Measurements from ENCODE around the gene BIRC6.
"Not testable (repeated sequence)": the region's sequence is repeated elsewhere in the genome, so short reads cannot be mapped to it uniquely, and the experiment has no call there.

BIRC6 gene

GRCh38 chr2:32624812-32625211 lies 268.0 kb downstream of the BIRC6 start:
- no peak for DNase-seq

GRCh38 chr2:32626639-32627221 lies 269.9 kb downstream of the BIRC6 start:
- DNase-seq, result no peak

GRCh38 chr2:32627441-32627813 lies 270.6 kb downstream of the BIRC6 start:
- no peak for DNase-seq

DNA sequence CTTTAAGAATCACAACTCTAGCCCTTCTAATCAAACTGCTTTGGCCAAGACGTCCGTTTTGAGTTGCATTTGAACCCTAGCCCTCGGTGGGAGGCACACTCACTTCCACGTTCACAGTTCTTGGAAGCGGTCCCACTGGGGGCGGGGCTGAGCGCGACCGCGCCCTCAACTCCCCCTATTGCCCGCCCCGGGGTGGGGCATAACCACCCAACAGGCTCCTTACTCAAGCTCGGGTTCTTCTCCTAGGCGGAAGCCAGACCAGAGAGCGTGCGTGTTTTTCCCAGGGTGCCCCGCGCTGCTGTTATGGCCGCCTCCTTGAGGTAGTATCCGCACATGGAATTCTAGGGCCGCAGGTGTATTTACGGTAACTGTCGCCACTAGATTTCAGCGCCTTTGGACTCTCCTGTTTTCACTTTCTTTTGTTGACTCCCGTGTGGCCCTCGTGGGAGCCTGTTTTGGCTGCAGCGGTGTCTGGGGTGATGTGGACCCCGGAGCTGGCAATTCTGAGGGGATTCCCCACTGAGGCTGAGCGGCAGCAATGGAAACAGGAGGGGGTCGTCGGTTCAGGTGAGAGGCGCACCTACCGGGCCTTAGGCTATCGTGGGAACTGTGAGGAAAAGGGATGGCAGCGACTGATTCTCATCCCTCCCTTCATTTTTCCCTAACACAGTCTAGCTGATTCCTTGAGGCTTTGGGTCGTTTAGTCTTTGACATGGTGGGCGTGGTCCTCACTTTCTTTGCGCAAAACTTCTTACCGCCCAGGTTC lies 271.2 kb downstream of the BIRC6 start, which contains the start of gene TTC27:
TSS of gene TTC27 (plus strand) at position 237 of the 766 bp plus-strand sequence. CDS start at position 480, 243 bp downstream.
- peak; percentile 94 to 96 for DNase-seq

DNA sequence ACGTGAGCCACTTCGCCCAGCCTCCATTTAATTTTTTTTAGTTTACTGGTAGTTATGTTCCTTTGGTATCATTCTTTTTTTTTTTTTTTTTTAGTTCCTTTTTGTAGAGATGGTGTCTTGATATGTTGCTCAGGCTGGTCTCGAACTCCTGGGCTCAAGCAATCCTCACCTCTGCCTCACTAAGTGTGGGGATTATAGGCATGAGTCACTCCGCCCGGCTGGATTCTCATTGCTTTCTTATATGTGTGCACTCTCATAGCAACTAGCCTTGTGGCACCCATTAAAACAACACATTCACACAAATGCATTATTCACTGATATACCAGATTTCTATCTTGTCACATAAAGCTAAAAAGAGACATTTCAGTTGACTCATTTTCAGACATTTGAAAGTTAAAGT lies 275.3 kb downstream of the BIRC6 start:
- no peak for DNase-seq

- no peak for DNase-seq
Observed at GRCh38 chr2:32633040-32633439, 276.2 kb downstream of the BIRC6 start.

- DNase-seq, result not testable (repeated sequence)
Observed at GRCh38 chr2:32638548-32638947, 281.7 kb downstream of the BIRC6 start.

DNA sequence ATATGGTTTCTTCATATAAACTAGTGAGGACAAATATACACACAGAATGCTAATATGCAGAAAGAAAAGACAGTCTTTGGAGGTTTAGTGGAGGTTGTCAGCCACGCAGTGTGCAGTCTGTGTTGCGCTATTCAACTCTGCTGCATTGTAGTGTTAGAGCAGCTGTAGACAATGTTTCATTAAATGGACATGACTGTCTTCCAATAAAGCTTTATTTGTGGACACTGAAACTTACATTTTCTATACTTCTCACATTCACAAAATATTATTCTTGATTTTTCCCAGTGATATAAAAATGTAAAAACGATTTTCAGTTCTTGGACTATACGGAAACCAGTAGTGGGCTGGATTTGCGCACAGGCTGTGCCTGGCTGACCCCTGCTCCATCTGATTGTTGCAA lies 284.4 kb downstream of the BIRC6 start:
- DNase-seq, result no peak

GRCh38 chr2:32647180-32647651 lies 290.4 kb downstream of the BIRC6 start:
- no peak for DNase-seq

DNA sequence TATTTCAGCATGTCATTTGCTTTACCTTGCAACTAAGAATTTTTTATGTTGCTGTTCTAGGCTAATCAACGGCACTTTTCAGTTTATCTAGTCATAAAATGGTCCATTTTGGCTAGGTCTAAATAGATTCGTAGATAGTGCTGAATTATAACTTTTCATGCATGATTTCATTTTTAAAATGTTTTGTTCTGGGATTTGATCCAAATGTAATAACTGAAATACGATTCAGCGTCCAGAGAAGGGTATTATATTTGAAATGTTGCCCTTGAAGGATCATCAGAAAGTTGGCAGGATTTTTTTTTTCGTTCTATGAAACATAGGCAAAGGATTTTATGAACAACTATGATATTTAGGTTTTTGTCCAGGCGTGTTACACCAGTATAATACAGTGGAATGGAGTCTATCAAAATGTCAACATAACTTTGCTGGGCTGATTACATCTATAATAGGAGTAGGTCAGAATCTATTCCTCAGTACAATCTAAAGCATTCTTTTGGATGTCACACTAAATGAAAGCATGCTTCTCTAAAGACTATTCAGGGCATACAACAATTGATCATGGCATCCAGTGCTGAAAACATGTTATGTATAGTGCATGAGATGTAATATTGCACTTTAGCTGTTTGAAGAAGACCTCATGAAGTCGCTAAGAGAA lies 295.9 kb downstream of the BIRC6 start:
- no peak for DNase-seq

- no peak for DNase-seq
Observed at GRCh38 chr2:32656069-32656468, 299.2 kb downstream of the BIRC6 start.

DNA sequence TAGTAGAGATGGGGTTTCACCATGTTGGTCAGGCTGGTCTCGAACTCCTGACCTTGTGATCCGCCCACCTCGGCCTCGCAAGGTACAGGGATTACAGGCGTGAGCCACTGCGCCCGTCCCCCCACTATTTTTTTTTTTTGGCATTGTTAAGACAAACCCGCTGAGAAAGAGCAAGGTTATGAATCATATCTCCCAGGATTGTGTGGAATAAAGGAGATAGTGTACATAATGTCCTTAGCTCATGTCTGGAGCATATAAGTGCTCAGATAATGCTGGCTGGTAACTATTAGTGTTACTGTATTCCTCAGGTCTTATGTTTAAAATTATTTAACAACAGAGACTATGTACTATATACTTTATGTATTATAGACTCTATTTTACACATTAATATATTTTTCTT lies 307.0 kb downstream of the BIRC6 start:
- DNase-seq, result no peak

- no peak for DNase-seq
Observed at GRCh38 chr2:32666704-32667103, 309.9 kb downstream of the BIRC6 start.

DNA sequence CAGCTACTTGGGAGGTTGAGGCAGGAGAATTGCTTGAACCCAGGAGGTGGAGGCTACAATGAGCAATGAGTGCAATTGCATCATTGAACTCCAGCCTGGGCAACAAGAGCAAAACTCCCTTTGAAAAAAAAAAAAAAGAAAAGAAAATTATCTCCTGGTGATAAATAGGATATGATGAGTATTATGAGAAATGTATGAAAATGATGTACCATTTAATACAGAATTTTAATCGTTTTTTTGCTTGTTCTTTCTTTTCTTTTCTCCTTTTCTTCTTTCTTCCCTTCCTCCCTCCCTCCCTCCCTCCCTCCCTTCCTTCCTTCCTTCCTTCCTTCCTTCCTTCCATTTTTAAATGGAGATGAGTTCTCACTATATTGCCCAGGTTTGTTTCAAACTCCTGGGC lies 311.4 kb downstream of the BIRC6 start:
- DNase-seq, result no peak

Data from activated CD4-positive, alpha-beta T cell treated with anti-CD3 and anti-CD28 coated beads for 4 hours (primary cell).